SJCRH30 (cell line): ENCODE measurements around the gene MAVS. TPM values are rescaled to one million over a fixed set of nuclear protein-coding genes. Genes with fewer than 3 reads are reported as not detected.
"Not testable (repeated sequence)": the region's sequence is repeated elsewhere in the genome, so short reads cannot be mapped to it uniquely, and the experiment has no call there.

Source experiments
- DNase-seq, 2 experiments: peaks; one replicate each; pipeline ENCODE4 v3.0.0-alpha.2; 2015 to 2020
- H3K27ac ChIP-seq: fragments of 250-450 bp; sonication (Bioruptor Pico); 2 replicates; pipeline ENCODE4 v1.5.1; 2020; ENCODE audit warnings: mild to moderate bottlenecking, moderate library complexity
- H3K27me3 ChIP-seq: fragments of 250-450 bp; sonication (Bioruptor Pico); 2 replicates; pipeline ENCODE4 v1.5.1; 2020; ENCODE audit warnings: mild to moderate bottlenecking, moderate library complexity
- H3K36me3 ChIP-seq: fragments of 250-450 bp; sonication (Bioruptor Pico); 2 replicates; pipeline ENCODE4 v1.5.1; 2020; ENCODE audit warnings: mild to moderate bottlenecking, moderate library complexity
- H3K4me1 ChIP-seq: fragments of 250-450 bp; sonication (Bioruptor Pico); 2 replicates; pipeline ENCODE4 v1.5.1; 2020; ENCODE audit warnings: mild to moderate bottlenecking, moderate library complexity
- H3K4me3 ChIP-seq: fragments of 250-450 bp; sonication (Bioruptor Pico); 2 replicates; pipeline ENCODE4 v1.5.1; 2020; ENCODE audit warnings: mild to moderate bottlenecking, moderate library complexity
- H3K9me3 ChIP-seq: fragments of 250-450 bp; sonication (Bioruptor Pico); replicated peaks from 2 replicates; pipeline ENCODE4 v1.5.1; 2020; ENCODE audit warnings: mild to moderate bottlenecking, moderate library complexity
- total RNA-seq: library from RNA; depleted of rRNA; stranded (reverse); fragments of >200 nt; shearing (Covaris generic); gene quantifications from 2 replicates; pipeline ENCODE4 v1.2.3, GENCODE V29; 2014

The MAVS gene
- total RNA-seq, 1 experiment from 2014 or later, result 28.9 TPM

DNA sequence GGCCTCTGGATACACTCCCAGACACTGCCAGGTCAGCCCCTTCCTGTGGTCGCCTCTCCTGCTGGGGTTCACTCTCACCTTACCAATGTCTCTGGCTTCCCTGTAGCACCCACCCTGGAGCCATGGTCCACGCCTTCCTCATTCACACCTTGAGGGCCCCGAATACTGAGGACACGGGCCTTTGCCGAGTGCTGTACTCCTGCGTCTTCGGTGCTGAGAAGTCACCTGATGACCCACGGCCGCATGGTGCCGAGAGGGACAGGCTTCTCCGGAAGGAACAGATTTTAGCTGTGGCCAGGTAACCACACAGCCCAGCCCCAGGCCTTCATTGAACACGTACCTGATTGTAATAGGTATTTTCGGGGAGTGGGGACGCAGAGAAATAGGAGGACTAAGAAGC is 24.6 kb upstream of the MAVS start:
- H3K27ac ChIP-seq, result no peak overlapping the region
- H3K4me1 ChIP-seq, result peaks cover 11% of the 10 kb centered on the region
- H3K27me3 ChIP-seq, result no peaks in the 10 kb centered on the region
- H3K9me3 ChIP-seq, result no peaks in the 10 kb centered on the region
- no peaks in the 10 kb centered on the region; the same call in none of the 2 replicates for H3K36me3 ChIP-seq
- no peak overlapping the region for H3K4me3 ChIP-seq
- no peak for DNase-seq

DNA sequence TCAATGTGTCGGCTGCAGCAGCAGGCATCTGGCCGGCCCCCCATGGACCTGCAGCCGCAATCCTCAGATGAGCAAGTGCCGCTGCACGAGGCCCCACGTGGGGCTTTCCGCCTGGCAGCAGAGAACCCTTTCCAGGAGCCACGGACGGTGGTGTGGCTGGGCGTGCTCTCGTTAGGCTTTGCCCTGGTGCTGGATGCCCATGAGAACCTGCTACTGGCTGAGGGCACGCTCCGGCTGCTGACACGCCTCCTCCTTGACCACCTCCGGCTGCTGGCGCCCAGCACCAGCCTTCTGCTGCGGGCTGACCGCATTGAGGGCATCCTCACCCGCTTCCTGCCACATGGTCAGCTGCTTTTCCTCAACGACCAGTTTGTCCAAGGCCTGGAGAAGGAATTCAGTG is 22.8 kb upstream of the MAVS start:
- H3K36me3 ChIP-seq, result no peaks in the 10 kb centered on the region; the same call in none of the 2 replicates
- peaks cover 4% of the 10 kb centered on the region for H3K4me1 ChIP-seq
- no peak overlapping the region for H3K4me3 ChIP-seq
- no peak overlapping the region for H3K27ac ChIP-seq
- DNase-seq, result no peak
- H3K27me3 ChIP-seq, result no peaks in the 10 kb centered on the region
- H3K9me3 ChIP-seq, result no peaks in the 10 kb centered on the region

DNA sequence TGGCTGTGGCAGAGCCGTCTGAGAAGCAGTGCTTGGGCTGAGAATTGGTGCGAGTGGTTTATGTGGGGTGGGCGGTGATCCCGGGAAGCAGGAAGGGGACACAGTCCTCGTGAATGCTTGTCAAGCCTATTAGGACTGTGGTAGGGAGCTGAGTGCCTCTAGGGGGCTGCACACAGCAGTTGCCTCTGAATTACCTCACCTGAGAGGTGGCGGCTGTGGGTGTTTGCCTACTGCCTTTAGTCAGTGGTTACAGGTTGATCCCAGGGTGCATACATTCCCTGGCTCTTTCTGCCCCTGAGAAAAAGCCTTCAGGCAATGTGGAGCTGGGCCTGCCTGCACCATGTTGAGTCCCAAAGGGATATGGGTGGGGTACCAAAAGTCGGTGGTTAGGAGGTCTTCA is 21.1 kb upstream of the MAVS start:
- Histone ChIP-seq H3K36me3 (no peaks in the 10 kb centered on the region; the same call in none of the 2 replicates), H3K27me3 (no peaks in the 10 kb centered on the region), H3K9me3 (no peaks in the 10 kb centered on the region), H3K4me3 (no peak overlapping the region), H3K4me1 (peaks cover 4% of the 10 kb centered on the region), H3K27ac (no peak overlapping the region)
- DNase-seq, result no peak

DNA sequence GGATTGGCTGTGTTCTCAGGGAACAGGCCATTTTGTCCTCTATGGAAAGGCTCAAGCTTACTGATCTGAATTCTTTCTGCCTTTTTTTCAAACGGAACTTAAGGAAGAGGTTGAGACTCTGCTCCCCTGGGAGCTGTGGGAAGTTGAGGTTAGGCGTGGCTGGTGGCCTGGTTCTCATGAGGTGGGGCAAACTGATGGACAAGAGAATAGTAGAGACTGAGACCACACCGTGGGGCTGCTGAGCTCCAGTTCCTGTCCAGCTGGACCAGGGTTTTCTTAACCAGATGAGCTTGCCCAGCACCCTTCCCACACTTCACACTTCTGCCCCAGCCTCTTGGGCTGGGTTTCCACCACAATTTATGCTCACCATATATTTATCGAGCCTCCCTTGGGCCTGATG is 20.2 kb upstream of the MAVS start:
- H3K36me3 ChIP-seq, result no peaks in the 10 kb centered on the region; the same call in none of the 2 replicates
- H3K4me3 ChIP-seq, result no peak overlapping the region
- no peak for DNase-seq
- no peak overlapping the region for H3K27ac ChIP-seq
- H3K9me3 ChIP-seq, result no peaks in the 10 kb centered on the region
- peaks cover 2% of the 10 kb centered on the region for H3K4me1 ChIP-seq
- no peaks in the 10 kb centered on the region for H3K27me3 ChIP-seq

DNA sequence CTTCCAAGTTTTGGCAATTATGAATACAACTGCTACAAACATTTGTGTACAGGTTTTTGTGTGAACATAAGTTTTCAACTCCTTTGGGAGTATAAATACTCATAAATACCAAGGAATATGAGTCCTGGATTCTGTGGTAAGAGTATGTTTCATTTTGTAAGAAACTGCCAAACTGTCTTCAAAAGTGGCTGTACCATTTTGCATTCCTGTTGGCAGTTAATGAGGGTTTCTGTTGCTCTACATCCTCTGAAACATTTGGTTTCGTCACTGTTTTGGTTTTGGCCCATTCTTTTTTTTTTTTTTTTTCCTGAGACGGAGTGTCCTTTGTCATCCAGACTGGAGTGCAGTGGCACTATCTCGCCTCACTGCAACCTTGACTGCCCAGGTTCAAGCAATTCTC is 17.8 kb upstream of the MAVS start:
- no peaks in the 10 kb centered on the region for H3K27me3 ChIP-seq
- H3K4me3 ChIP-seq, result no peak overlapping the region
- H3K4me1 ChIP-seq, result no peaks in the 10 kb centered on the region
- H3K9me3 ChIP-seq, result no peaks in the 10 kb centered on the region
- no peaks in the 10 kb centered on the region; the same call in none of the 2 replicates for H3K36me3 ChIP-seq
- H3K27ac ChIP-seq, result no peak overlapping the region
- no peak for DNase-seq

DNA sequence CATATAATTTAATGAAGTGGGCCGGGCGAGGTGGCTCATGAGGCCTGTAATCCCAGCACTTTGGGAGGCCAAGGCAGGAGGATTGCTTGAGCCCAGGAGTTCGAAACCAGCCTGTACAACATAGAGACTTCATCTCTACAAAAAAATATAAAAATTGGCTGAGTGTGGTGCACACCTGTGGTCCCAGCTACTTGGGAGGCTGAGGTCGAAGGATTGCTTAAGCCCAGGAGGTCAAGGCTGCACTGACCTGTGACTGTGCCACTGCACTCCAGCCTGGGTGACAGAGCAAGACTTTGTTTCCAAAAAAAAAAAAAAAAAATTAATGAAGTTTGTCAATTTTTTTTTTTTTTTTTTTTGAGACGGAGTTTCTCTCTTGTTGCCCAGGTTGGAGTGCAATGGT is 16.7 kb upstream of the MAVS start:
- H3K27me3 ChIP-seq, DNase-seq, H3K9me3 ChIP-seq, H3K4me1 ChIP-seq, H3K4me3 ChIP-seq, H3K27ac ChIP-seq, H3K36me3 ChIP-seq: not testable (repeated sequence)

DNA sequence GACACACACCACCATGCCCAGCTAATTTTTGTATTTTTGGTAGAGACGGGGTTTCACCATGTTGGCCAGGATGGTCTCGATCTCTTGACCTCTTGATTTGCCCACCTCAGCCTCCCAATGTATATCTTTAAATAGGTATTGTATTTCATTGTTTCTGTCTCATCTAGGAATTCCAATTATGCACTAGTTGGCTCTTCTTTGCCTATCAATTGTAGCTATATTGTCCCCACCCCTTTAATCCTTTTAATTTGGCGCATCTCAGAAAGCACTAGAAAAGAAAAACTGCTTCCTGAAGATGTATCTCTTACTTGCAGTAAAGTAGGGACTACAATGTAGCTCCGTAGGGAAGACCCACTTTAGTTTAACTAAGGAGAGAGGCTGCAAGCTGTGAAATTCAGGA is 10.5 kb upstream of the MAVS start:
- no peak for DNase-seq
- H3K4me3 ChIP-seq, result no peak overlapping the region
- H3K27ac ChIP-seq, result no peak overlapping the region
- H3K9me3 ChIP-seq, result no peaks in the 10 kb centered on the region
- no peaks in the 10 kb centered on the region for H3K36me3 ChIP-seq
- H3K4me1 ChIP-seq, result no peaks in the 10 kb centered on the region
- no peaks in the 10 kb centered on the region for H3K27me3 ChIP-seq

DNA sequence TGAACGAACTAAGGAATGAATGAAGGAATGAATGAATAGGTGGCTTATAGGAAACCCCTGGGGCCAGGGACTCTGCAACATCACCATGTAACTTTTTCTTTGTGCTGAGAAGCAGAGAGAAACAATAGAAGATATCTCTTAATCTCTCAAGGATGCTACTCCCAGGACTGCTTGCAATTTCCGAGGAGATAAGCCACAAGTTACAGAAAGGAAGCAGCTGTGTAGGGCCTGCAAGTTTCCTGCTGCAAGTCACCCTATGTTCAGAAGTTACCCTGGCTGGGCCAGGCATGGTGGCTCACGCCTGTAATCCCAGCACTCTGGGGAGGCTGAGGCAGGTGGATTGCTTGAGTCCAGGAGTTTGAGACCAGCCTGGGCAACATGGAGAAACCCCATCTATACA is 7.3 kb upstream of the MAVS start:
- no peak overlapping the region for H3K27ac ChIP-seq
- no peak for DNase-seq
- H3K36me3 ChIP-seq, result no peaks in the 10 kb centered on the region

DNA sequence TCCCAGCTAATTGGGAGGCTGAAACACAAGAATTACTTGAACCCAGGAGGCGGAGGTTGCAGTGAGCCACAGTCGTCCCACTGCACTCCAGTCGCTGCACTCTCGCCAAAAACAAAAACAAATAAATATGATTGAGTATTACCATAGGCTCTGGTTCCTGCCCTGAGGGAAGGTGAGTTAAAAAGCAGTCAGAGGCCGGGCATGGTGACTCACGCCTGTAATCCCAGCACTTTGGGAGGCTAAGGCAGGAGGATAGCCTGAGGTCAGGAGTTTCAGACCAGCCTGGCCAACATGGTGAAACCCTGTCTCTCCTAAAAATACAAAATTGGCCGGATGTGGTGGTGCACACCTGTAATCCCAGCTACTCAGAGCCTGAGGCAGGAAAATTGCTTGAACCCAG is 6.4 kb upstream of the MAVS start:
- H3K27me3 ChIP-seq, H3K4me3 ChIP-seq, DNase-seq, H3K9me3 ChIP-seq, H3K27ac ChIP-seq, H3K4me1 ChIP-seq, H3K36me3 ChIP-seq: not testable (repeated sequence)

More for the DNA sequence above, 7.3 kb upstream of the MAVS start:
- H3K27me3 ChIP-seq, result no peaks in the 10 kb centered on the region
- no peaks in the 10 kb centered on the region for H3K9me3 ChIP-seq
- H3K4me3 ChIP-seq, result no peak overlapping the region
- H3K4me1 ChIP-seq, result 0 out of 2 replicates have a peak, but pooled peaks cover 3% of the 10 kb centered on the region

DNA sequence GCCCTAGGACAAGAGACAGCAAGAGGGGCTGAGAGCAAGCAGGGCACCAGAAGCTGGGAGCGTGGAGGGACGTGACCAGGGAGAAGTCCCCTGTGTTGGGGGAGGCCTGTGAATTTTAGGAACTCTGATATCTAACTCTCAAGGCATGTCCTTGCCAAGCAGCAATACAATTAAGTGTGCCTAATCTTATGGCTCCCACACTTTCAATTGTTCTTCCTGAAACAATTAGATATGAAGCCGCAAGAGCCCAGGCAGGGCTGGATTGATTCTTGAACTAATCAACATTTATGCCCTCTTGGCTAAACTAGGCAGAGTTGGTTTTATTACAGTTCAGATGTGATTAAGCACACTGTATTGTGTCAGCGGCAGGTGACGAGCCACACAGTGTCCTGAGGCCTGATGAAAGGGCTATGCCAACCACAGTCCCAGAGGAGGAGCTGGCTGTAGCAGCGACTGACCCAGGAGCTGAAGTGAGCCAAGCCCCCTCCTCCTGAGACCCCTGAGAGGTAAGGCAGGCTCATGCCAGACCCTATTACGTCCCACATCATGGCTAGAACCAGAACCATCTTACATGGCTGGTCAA is 4.2 kb upstream of the MAVS start:
- no peak for DNase-seq
- Histone ChIP-seq H3K4me1 (0 out of 2 replicates have a peak, but pooled peaks cover 3% of the 10 kb centered on the region), H3K27me3 (no peaks in the 10 kb centered on the region), H3K27ac (no peak overlapping the region), H3K36me3 (no peaks in the 10 kb centered on the region), H3K9me3 (no peaks in the 10 kb centered on the region), H3K4me3 (no peak overlapping the region)

DNA sequence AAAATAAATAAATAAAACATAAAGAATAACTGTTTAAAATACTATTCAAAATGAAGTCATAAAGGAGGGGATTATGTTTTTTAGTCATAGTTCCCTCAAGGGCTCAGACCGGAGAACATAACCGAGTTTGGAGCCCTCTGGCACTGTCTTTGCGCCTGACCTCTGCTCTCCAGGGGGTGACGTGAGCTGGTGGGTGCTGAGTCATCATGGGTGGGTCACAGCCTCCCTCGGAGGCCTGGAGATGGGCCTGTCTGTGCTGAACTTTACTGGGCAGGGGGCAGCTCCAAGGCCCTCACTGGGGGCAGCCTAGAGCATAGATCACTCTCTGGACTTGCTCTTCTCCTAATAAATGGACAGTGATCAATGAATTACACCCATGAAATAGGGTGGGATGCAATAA is 3.1 kb upstream of the MAVS start:
- Histone ChIP-seq H3K4me1 (0 out of 2 replicates have a peak, but pooled peaks cover 3% of the 10 kb centered on the region), H3K27me3 (no peaks in the 10 kb centered on the region), H3K27ac (no peak overlapping the region), H3K36me3 (no peaks in the 10 kb centered on the region), H3K4me3 (no peak overlapping the region), H3K9me3 (no peaks in the 10 kb centered on the region)
- peak; percentile 33 to 34 for DNase-seq

DNA sequence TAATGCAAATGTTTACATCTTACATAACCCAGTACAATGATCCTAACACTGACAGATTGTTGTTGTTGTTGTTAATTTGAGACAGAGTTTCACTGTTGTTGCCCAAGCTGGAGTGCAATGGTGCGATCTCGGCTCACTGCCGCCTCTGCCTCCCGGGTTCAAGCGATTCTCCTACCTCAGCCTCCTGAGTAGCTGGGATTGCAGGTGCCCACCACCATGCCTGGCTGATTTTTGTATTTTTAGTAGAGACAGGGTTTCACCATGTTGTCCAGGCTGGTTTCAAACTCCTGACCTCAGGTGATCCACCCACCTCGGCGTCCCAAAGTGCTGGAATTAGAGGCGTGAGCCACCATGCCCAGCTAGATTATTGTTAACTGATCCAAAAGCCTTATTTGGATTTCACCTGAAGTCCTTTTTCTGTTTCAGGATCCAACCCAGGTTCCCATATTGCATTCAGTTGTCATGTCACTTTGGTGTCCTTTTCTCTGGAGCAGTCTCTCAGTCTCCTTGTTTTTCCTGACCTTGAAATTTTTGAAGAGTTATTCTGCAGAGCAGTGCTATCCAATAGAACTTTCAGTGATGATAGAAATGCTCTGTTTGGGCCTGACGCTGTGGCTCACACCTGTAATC is 2.5 kb upstream of the MAVS start:
- DNase-seq, H3K9me3 ChIP-seq, H3K4me3 ChIP-seq, H3K4me1 ChIP-seq, H3K36me3 ChIP-seq, H3K27me3 ChIP-seq, H3K27ac ChIP-seq: not testable (repeated sequence)

DNA sequence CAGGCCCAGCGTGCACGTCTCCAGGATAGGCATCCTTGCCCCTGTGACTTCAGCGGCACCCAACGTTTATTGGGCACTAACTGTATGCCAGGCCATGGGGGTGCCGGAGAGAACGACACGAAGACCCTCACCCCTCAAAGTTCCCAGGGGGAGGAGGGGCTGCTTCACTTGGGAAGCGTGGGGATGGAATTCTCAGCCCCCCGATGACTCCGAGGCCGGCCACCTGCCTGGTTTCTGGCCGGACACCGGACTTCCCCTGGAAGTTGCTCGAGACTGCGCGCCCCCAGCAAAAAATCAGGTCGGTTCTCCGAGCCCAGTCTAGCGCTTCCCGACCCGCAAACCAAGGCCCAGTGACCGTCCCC is 275 bp upstream of the MAVS start:
- Histone ChIP-seq H3K9me3 (no peaks in the 10 kb centered on the region), H3K27me3 (no peaks in the 10 kb centered on the region), H3K4me3 (peak overlapping the region; percentile 96), H3K36me3 (no peaks in the 10 kb centered on the region), H3K4me1 (0 out of 2 replicates have a peak, but pooled peaks cover 3% of the 10 kb centered on the region), H3K27ac (peak overlapping the region; percentile 54)
- DNase-seq, result no peak

DNA sequence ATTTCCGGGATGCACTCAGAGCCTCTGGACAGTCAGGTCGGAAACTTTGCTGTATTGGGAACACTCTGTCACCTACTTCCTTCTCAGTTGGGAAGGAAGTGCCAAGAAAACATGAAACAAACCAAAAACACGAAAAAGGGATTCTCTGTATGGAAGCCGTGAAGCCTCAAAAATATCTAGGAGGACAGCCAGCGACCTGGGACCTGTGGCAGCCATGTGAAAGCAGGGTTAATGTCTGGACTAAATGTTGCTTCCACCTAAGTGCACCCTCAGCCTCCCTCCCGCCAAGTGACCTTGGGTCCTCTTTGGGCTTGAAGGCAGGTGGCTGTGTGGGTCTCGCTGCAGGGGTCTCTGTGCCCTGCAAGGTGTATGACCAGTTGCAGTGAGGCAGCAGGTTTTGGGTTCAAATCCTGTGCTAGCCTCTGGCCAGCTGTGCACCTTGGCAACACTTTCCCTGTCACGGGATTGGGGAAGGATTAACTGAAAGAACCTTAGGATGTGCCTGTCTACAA is 851 bp downstream of the MAVS start:
- no peaks in the 10 kb centered on the region for H3K9me3 ChIP-seq
- H3K4me3 ChIP-seq, result peak overlapping the region; percentile 96
- H3K27me3 ChIP-seq, result no peaks in the 10 kb centered on the region
- no peaks in the 10 kb centered on the region for H3K36me3 ChIP-seq
- DNase-seq, result no peak
- 0 out of 2 replicates have a peak, but pooled peaks cover 3% of the 10 kb centered on the region for H3K4me1 ChIP-seq
- H3K27ac ChIP-seq, result peak overlapping the region; percentile 54

DNA sequence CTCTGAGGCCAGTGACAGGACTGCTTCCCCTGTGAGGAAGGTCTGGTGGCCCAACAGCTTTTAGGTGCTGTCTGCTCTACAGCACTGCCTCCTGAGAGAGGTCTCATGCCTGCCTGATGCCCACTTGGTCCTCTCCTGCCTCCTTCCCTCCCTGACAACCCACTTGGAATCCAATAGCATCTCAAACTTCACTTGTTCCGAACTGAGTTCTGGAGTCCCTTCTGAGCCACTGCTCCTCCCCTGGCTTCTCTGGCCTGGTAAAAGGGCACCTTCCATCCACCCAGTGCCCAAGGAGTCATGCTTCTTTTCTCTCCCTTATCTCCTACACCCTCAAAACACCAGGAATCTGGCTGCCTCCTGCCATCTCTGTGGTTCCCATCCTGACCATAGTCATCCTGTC is 1.9 kb downstream of the MAVS start:
- no peak overlapping the region for H3K27ac ChIP-seq
- no peaks in the 10 kb centered on the region for H3K9me3 ChIP-seq
- DNase-seq, result no peak
- no peaks in the 10 kb centered on the region for H3K36me3 ChIP-seq
- no peaks in the 10 kb centered on the region for H3K27me3 ChIP-seq
- H3K4me3 ChIP-seq, result no peak overlapping the region
- 0 out of 2 replicates have a peak, but pooled peaks cover under 1% of the 10 kb centered on the region for H3K4me1 ChIP-seq

DNA sequence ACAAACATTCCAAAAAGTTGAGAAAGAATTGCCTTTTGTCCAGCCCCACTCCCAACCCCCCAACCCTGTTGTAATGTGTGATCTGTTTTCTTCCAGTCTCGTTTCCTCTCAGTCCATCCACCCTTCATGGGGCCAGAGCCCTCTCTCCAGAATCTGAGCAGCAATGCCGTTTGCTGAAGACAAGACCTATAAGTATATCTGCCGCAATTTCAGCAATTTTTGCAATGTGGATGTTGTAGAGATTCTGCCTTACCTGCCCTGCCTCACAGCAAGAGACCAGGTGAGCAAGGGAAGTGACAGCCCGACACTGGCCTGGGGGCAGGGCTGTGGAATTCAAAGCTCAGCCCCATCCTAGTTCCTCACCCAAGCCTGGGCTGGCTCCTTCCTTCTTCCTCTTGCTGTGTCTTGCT is 7.8 kb downstream of the MAVS start:
- H3K36me3 ChIP-seq, result peaks cover 19% of the 10 kb centered on the region
- H3K27me3 ChIP-seq, result no peaks in the 10 kb centered on the region
- no peak for DNase-seq
- H3K9me3 ChIP-seq, result no peaks in the 10 kb centered on the region
- H3K4me1 ChIP-seq, result no peaks in the 10 kb centered on the region
- H3K4me3 ChIP-seq, result no peak overlapping the region
- no peak overlapping the region for H3K27ac ChIP-seq
